GM21717 (cell line): ENCODE results near the gene UACA.

Experiments
- ATAC-seq: cut with Tn5 transposase; IDR thresholded peaks from one replicate; pipeline ENCODE4 v1.9.1; 2021; ENCODE audit warnings: mild to moderate bottlenecking, moderate library complexity; ENCODE audit not compliant: unreplicated experiment

The UACA gene

GRCh38 chr15:70604666-70605315, 158.6 kb downstream of the UACA start:
- no peak for ATAC-seq
